HepG2 (cell line): ENCODE data around the gene SPATC1L. TPM values are rescaled to one million over a fixed set of nuclear protein-coding genes. Genes with fewer than 3 reads are reported as not detected.
A peak's percentile ranks its signal among the peaks of the same experiment; 100 is the strongest.

Experiments used
- AGO2 ChIP-seq: fragments of 200-400 bp; formaldehyde crosslinking; optimal IDR thresholded peaks from 2 replicates; pipeline ENCODE3; 2017; ENCODE audit warnings: mild to moderate bottlenecking, low read depth, low read length, moderate library complexity
- ARNTL ChIP-seq: sonication (generic); formaldehyde crosslinking; IDR thresholded peaks from 2 replicates; pipeline ENCODE4 v1.4.0; 2020; ENCODE audit warnings: mild to moderate bottlenecking, missing genetic modification reagents
- ASH2L ChIP-seq: fragments of 300-600, 200-600 bp; sonication (generic); IDR thresholded peaks from 2 replicates; pipeline ENCODE4 v1.7.0; 2017; ENCODE audit warnings: low read depth, mild to moderate bottlenecking, moderate library complexity, mixed read lengths, low read length; ENCODE audit not compliant: insufficient read length
- KAT7 ChIP-seq: IDR thresholded peaks from 2 replicates; pipeline ENCODE4 v1.6.1; 2018; ENCODE audit warnings: borderline replicate concordance, missing compliant biosample characterization
- KMT2A ChIP-seq: sonication (generic); formaldehyde crosslinking; IDR thresholded peaks from 2 replicates; pipeline ENCODE4 v1.4.0; 2020; ENCODE audit warnings: missing genetic modification reagents
- MAX ChIP-seq: IDR thresholded peaks from 2 replicates; pipeline ENCODE4 v1.6.1; 2012; ENCODE audit warnings: inconsistent platforms
- MEIS2 ChIP-seq: sonication (generic); formaldehyde crosslinking; IDR thresholded peaks from 2 replicates; pipeline ENCODE4 v1.9.0; 2021; ENCODE audit warnings: mild to moderate bottlenecking, missing genetic modification reagents
- PATZ1 ChIP-seq: sonication (generic); formaldehyde crosslinking; IDR thresholded peaks from 2 replicates; pipeline ENCODE4 v1.4.0; 2020; ENCODE audit warnings: missing genetic modification reagents
- RBM39 ChIP-seq: fragments of 200-400 bp; formaldehyde crosslinking; IDR thresholded peaks from one replicate; pipeline ENCODE4 v1.6.1; 2018; ENCODE audit warnings: antibody characterized with exemption, mild to moderate bottlenecking, low read depth, low read length; ENCODE audit not compliant: poor library complexity, severe bottlenecking
- SALL1 ChIP-seq: sonication (generic); formaldehyde crosslinking; IDR thresholded peaks from 2 replicates; pipeline ENCODE4 v1.8.0; 2022; ENCODE audit warnings: mild to moderate bottlenecking, missing genetic modification reagents
- SP1 ChIP-seq, 2 experiments: fragments of 450-650 bp in 1 of 2; sonication (generic) in 1 of 2; formaldehyde crosslinking in 1 of 2; IDR thresholded peaks; 2 replicates each; pipeline versions ENCODE4 v1.4.0 to v1.6.1; 2016 to 2020; ENCODE audit warnings: missing genetic modification reagents in 1 of 2
- TFDP1 ChIP-seq: IDR thresholded peaks from 2 replicates; pipeline ENCODE4 v1.6.1; 2016; ENCODE audit warnings: missing compliant biosample characterization, missing genetic modification reagents, borderline replicate concordance
- ZBTB33 ChIP-seq: sonication (generic); formaldehyde crosslinking; IDR thresholded peaks from 2 replicates; pipeline ENCODE4 v1.4.0; 2020; ENCODE audit warnings: missing genetic modification reagents
- ZBTB4 ChIP-seq: sonication (generic); formaldehyde crosslinking; IDR thresholded peaks from 2 replicates; pipeline ENCODE4 v1.4.0; 2020; ENCODE audit warnings: missing genetic modification reagents, mild to moderate bottlenecking, borderline replicate concordance
- ZC3H13 ChIP-seq: sonication (generic); formaldehyde crosslinking; IDR thresholded peaks from 2 replicates; pipeline ENCODE4 v1.8.1; 2023; ENCODE audit warnings: mild to moderate bottlenecking, missing genetic modification reagents, moderate library complexity
- ZMYM4 ChIP-seq: sonication (generic); formaldehyde crosslinking; IDR thresholded peaks from 2 replicates; pipeline ENCODE4 v1.8.1; 2023; ENCODE audit warnings: mild to moderate bottlenecking, missing genetic modification reagents
- ZNF230 ChIP-seq: sonication (generic); formaldehyde crosslinking; IDR thresholded peaks from 2 replicates; pipeline ENCODE4 v1.4.0; 2020; ENCODE audit warnings: mild to moderate bottlenecking, missing genetic modification reagents
- ZNF296 ChIP-seq: sonication (generic); formaldehyde crosslinking; conservative IDR thresholded peaks from 2 replicates; pipeline ENCODE4 v1.5.0; 2020; ENCODE audit warnings: mild to moderate bottlenecking, missing genetic modification reagents
- ZNF576 ChIP-seq: sonication (generic); formaldehyde crosslinking; IDR thresholded peaks from 2 replicates; pipeline ENCODE4 v1.4.0; 2020; ENCODE audit warnings: mild to moderate bottlenecking, missing genetic modification reagents
- polyA plus RNA-seq, 8 experiments: library from polyadenylated mRNA; depleted of rRNA in 3 of 8; stranded (reverse) in 7 of 8; unstranded in 1 of 8; fragments of >200 nt; fragmentation: Illumina TruSeq in 4 of 8; extraction: Trizol in 4 of 8; gene quantifications; 2 replicates each; pipeline versions ENCODE4 v1.2.1 to v1.2.3, GENCODE V29; 2011 to 2016; ENCODE audit warnings: low read depth in 4 of 8, missing spikeins in 1 of 8, mixed read lengths in 1 of 8; ENCODE audit not compliant: insufficient read depth in 1 of 8
- total RNA-seq, 5 experiments: library from RNA; depleted of rRNA; stranded (reverse); fragments of >200 nt; fragmentation: Illumina TruSeq; extraction: Trizol; gene quantifications; 2 replicates each; pipeline ENCODE4 v1.2.3, GENCODE V29; 2016; ENCODE audit warnings: low read depth in 1 of 5

Gene SPATC1L
- total and polyA plus RNA-seq, 2 of the 13 experiments (the other 11 are each of a cell fraction or from before 2014, with no cell fraction given), result 1.4 to 3.3 TPM

GRCh38 chr21:46229133-46229922 lies 45.1 kb upstream of the SPATC1L start (continued):
- TF ChIP-seq TFDP1 (peak; percentile 25; the same call in 1 of the 2 replicates), ZBTB4 (CRISPR knock-in tag) (peak; percentile 47; the same call in 1 of the 2 replicates), ZMYM4 (peak; percentile 67), KMT2A (0 out of 2 replicates have a peak, but pooled peaks have one; percentile 48), SALL1 (CRISPR knock-in tag) (peak; percentile 62), ZNF576 (CRISPR knock-in tag) (no peak), RBM39 (no peak), SP1 (IDR thresholded peaks at IDR 0.05) (no peak), SP1 (CRISPR knock-in tag; IDR thresholded peaks at IDR 0.05) (peak; percentile 68; the same call in 1 of the 2 replicates), AGO2 (peak; percentile 50), KAT7 (CRISPR knock-in tag) (0 out of 2 replicates have a peak, but pooled peaks have one; percentile 35), ZC3H13 (no peak), MAX (peak; percentile 85), ZBTB33 (no peak), ZNF230 (CRISPR knock-in tag) (0 out of 2 replicates have a peak, but pooled peaks have one; percentile 38), MEIS2 (CRISPR knock-in tag) (0 out of 2 replicates have a peak, but pooled peaks have one; percentile 46), PATZ1 (peak; percentile 71; the same call in 1 of the 2 replicates), ARNTL (peak; percentile 60; the same call in 1 of the 2 replicates), ASH2L (peak; percentile 21), ZNF296 (CRISPR knock-in tag) (no peak)
